Retinal pigment epithelial cell (primary cell): Measurements from ENCODE around the gene GPR26.

Experiments
- DNase-seq: peaks from one replicate; pipeline ENCODE4 v3.0.0-alpha.2; 2010; ENCODE audit warnings: low read depth
- H3K4me3 ChIP-seq: 2 replicates; pipeline ENCODE4 v1.5.1; 2011; ENCODE audit warnings: mild to moderate bottlenecking, low read length, control low read depth, moderate library complexity
- TF ChIP-seq, protein P1 (sequence below): conservative IDR thresholded peaks from 2 replicates; pipeline ENCODE4 v1.5.1; 2011; ENCODE audit warnings: low read depth, low read length, control low read depth, inconsistent platforms

Gene GPR26

DNA sequence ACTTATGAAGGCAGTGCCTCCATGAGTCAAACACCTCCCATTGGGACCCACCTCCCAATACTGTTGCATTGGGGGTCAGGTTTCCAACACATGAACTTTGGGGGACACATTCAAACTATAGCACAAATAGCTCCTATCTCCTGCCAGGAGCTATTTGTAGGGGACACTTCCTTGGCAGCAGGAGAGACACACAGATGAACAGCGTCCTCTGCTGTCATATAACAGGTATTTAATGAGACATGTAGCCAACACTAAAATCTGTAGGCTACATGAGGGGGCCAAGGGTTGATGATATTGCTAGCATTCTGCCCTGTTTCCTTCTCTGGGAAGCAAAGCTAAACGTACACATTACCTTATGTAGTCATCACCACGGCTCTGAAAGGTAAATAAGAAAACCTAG, 2.6 kb upstream of the GPR26 start:
- no peak for DNase-seq
- TF ChIP-seq, protein P1, sequence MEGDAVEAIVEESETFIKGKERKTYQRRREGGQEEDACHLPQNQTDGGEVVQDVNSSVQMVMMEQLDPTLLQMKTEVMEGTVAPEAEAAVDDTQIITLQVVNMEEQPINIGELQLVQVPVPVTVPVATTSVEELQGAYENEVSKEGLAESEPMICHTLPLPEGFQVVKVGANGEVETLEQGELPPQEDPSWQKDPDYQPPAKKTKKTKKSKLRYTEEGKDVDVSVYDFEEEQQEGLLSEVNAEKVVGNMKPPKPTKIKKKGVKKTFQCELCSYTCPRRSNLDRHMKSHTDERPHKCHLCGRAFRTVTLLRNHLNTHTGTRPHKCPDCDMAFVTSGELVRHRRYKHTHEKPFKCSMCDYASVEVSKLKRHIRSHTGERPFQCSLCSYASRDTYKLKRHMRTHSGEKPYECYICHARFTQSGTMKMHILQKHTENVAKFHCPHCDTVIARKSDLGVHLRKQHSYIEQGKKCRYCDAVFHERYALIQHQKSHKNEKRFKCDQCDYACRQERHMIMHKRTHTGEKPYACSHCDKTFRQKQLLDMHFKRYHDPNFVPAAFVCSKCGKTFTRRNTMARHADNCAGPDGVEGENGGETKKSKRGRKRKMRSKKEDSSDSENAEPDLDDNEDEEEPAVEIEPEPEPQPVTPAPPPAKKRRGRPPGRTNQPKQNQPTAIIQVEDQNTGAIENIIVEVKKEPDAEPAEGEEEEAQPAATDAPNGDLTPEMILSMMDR = no peak
- H3K4me3 ChIP-seq = no peak overlapping the region

DNA sequence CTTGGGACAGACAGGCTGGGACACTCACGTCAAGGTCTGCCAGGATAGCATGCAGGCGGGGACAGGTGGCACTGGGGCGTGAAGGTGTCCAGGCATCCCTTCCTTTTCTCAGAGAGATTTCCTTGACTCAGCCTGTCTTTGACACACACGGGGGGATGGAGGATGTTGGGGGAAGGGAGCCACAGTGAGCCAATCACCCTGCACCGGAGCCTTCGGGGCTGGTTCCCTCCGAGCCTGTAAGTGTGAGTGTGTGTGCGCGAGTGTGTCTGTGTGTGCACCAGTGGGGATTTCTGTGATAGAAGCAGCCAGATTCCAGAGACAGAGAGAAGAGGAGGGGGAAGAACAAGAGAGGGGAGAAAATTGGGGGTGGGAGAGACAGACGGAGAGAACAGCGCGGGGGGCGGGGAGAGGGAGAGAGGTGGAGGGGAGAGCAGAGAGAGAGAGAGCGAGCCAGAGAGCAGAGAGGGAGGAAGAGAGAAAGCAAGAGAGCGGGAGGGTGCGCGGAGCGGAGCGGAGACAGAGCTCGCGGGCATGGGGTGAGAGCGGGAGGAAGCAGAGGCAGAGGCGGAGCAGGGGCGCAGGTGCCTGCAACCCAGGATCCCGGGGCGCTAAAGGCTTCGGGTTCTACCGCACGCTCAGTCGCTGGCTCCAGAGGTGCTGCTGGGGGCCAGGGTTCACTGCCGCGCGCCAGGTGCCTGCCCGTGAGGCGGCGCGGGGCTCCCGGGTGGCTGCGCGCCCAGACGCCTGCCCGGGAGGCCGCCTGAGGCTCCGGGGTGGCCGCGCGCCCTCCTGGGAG, 466 bp upstream of the GPR26 start:
- TF ChIP-seq, protein P1 = no peak
- DNase-seq = no peak
- no peak overlapping the region for H3K4me3 ChIP-seq

DNA sequence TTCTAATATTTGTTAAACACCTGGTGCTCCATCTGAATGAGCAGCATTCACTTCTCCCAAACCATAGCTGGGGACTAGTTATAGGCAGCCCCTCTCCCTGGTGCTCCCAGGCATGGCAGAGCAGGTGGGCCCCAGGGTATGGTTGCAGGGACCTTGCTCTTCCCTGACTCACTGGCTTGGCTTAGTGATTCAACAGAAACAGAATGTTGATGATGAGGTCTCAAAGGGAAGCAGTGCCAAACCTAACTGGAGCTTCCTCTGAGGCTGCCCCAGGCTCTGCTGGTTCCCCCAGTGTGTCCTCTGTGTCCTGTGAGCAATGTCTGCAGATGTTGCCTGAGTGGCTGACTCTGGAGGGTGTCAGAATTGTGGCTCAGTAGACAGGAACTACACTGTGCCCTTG, 3.7 kb downstream of the GPR26 start:
- DNase-seq = no peak
- TF ChIP-seq, protein P1 = no peak
- no peak overlapping the region for H3K4me3 ChIP-seq

DNA sequence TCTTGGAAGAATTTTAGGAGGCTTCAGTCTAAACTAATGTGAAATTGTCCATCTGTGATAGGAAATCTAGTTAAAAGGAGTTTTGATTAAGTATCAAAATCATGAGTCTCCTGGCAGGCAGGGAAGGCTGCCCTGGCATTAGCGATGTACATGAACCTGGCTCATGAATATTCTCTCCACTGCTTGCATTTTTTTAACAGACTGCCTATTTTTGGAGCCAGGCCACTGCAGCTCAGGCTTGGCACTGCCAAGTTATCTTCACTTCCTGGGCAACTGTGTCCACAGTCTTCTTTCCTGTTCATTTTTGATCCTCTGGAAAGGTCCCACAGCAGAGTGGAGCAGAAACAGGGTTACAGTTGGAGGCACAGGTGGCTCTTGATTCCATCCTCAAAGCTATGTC, 7.0 kb downstream of the GPR26 start:
- H3K4me3 ChIP-seq = no peak overlapping the region

DNA sequence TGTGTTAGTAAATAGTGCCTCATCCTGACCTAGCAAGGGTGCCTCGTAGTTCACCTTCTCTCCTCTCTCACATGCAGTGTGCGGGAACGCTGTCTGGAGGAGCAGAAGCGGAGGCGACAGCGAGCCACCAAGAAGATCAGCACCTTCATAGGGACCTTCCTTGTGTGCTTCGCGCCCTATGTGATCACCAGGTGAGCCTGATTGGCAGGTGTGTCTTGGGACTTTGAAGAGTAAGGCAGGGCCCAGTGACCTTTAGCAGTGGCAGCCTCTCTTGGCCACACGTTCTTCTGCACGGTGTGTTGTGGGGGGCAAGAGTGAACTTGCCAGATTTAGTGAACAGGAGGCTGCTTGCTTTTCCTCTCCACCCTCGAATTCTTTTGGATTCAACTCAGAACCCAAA, 8.6 kb downstream of the GPR26 start:
- no peak for DNase-seq
- TF ChIP-seq, protein P1 = no peak
- H3K4me3 ChIP-seq = no peak overlapping the region

More for the DNA sequence above, 7.0 kb downstream of the GPR26 start:
- DNase-seq = no peak
- TF ChIP-seq, protein P1 = no peak

DNA sequence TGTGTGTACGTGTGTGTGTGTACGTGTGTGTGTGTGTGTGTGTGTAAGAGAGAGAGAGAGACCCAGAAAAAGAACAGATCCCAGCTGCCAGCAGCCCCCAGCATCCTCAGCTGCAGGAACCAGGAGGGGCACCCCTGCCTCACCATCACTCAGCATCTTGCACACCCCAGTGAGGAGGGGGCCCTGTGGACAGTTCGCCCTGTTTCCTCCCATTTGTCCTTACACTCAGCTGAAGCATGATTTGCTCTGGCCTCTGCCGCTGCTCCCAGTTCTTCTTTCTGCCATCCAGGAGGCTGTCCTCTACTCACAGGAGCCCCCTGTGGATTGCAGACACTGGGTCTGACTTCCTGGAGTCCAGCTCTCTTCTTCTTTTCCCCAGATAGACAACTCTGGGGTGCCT, 9.7 kb downstream of the GPR26 start:
- DNase-seq = no peak
- TF ChIP-seq, protein P1 = no peak
- no peak overlapping the region for H3K4me3 ChIP-seq

DNA sequence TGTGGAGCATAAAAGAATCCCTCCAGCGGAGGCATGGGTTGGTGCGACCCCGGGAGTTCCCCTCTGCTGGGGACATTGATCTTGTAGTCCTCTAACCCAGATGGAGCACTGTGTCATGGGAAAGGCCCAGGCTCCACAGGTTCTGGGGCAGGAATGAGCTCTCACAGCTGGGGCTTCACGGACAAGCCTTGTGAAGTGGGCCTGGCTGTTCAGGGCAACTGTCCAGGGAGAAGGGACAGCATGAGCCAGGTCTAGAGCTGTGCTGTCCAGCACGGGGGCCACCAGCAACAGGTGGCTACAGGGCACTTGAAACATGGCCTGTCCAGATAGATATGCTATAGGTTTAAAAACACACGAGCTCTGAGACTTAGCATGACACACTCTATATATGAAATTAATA, 11.4 kb downstream of the GPR26 start:
- no peak for DNase-seq
- no peak overlapping the region for H3K4me3 ChIP-seq
- TF ChIP-seq, protein P1 = no peak
